HG03520 (cell line): ENCODE measurements around the gene RRM2.
"Not testable (repeated sequence)": the region's sequence is repeated elsewhere in the genome, so short reads cannot be mapped to it uniquely, and the experiment has no call there.

Experiments
- ATAC-seq: cut with Tn5 transposase; IDR thresholded peaks from one replicate; pipeline ENCODE4 v1.9.1; 2021; ENCODE audit warnings: mild to moderate bottlenecking, moderate library complexity; ENCODE audit not compliant: unreplicated experiment

RRM2 gene

DNA sequence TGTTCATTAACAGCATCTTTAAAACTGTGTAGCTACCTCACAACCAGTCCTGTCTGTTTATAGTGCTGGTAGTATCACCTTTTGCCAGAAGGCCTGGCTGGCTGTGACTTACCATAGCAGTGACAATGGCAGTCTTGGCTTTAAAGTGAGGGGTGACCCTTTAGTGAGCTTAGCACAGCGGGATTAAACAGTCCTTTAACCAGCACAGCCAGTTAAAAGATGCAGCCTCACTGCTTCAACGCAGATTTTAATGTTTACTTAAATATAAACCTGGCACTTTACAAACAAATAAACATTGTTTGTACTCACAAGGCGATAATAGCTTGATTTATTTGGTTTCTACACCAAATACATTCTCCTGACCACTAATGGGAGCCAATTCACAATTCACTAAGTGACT, 7.0 kb downstream of the RRM2 start:
- ATAC-seq, result no peak

DNA sequence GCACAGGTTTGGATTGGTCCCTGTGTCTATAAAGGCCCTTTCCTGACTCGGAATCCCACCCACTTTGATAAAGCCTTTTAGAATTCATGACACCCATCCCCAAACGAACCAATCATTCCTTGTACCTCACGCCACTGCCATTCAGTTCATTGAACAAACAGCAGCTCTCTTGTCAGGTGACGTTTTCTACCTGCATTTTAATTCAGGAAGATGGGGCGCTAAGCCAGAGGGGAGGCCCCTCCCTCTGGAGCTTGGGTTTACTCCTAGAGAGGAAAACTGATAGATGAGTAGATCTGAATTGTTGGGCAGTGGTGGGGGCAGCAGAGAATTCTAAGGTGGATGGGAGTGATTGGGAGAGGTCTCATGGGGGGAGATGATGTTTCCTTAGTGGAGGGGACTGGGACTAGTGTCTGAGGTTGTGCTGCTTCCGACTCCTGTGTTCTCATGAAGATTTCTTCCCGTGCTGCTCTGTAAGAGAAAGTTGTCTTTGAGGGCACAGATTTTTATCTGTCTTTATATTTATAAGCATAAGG, 9.6 kb downstream of the RRM2 start:
- no peak for ATAC-seq

GRCh38 chr2:10132596-10132995, 10.1 kb downstream of the RRM2 start:
- ATAC-seq, result no peak

DNA sequence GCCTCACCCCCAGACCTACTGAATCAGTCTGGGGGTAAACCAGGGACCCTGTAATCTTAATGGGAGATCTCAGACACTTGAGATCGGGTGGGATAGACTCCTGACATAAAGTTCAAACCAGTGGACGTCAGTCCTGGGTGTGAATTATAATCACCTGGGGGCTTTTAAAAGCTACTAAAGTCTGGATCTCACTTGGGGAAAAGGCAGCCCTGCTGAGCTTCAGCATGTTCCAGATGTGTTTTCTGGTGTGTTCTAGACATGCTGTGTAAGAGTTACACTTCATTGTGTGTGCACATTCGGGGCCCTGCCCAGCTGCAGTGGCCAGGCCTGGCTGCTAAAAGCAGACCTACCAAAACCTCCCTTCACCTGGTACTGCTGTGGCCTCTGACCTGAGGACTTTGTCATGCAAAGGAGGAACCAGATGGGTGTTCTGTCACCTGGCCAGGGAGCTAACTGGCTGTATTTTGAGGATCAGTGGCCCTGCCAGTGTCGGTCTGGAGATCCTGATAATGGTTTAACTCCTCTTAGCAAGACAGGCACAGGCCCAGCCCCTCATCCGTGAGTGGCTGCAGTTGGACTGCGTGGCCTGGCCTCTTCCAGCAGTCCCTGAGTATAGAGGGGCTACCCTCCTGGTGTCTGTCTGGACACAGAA, 10.6 kb downstream of the RRM2 start:
- no peak for ATAC-seq

DNA sequence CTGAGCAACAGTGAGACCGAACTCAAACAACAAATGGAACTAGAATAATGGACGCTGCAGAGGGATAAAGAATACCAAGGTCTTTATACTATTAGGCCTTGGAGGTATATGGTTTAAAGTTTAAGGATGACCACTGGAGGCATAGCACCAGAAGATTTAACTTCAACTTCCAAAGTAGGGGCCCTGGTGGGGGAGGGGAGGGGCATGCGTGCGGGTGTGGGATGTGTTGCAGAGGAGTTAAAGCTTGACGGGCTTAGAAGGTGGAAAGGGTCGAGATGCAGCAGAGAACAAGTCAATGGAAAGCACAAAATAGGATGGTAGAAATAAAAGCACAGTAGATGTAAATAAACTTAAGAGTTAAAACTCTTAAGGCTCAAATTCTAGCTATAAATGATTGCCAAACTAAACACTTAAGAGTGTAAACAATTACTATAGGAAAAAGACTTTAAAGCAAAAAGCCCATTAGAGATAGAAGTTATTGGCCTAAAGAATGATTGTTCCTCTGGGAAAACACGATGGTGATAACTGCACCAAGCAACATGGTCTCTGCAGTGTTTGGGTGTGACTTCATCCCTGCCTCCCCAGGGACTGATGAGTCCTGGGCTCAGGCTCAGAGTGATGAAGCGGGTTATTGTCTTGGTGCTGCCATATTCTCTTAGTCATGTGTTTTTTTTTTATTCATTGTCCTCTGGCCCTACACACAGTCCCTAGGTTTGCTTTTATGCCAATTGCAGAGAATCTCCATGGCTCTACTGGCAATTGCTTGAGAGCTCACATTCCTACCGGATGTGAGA, 13.0 kb downstream of the RRM2 start:
- ATAC-seq, result no peak

DNA sequence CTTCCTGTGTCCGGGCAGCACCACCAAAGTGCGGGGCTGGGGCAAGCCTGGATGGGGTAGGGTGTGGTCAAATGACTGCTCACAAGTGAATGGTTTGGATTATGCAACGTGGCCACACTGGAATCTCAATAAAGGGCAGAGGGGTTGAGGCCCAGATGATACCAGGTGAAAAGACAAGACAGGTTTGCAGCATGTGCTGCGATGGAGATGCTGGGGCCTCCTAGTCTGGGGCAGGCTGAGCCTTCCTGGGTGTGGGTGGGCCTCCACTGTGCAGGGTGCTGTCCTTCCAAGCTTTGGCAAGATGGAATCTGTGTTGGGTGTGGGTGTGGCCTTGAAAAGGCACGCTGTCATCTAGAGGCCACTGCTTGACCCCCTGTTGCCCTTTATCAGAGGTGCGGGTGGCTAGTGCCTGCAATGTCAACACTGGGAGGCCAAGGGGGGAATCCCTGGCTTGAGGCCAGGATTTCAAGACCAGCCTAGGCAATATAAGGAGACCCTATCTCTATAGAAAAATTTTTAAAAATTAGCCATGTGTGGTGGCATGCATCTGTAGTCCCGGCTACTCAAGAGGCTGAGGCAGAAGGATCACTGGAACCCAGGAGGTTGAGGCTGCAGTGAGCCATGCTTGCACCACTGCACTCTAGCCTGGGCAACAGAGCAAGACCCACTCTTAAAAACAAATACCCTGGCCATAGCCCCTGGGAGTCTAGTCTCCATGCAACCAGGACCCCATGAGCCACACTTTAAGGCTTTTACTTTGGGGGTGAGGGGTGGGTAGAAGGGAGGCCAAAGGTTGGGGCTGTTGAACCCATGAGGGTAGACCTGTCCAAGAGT, 13.8 kb downstream of the RRM2 start:
- no peak for ATAC-seq

GRCh38 chr2:10137053-10137843, 14.7 kb downstream of the RRM2 start:
- no peak for ATAC-seq

- ATAC-seq, result no peak
Measured at GRCh38 chr2:10139536-10139935, 17.0 kb downstream of the RRM2 start.

GRCh38 chr2:10140841-10141610, 18.5 kb downstream of the RRM2 start:
- no peak for ATAC-seq

GRCh38 chr2:10141736-10142639, 19.4 kb downstream of the RRM2 start:
- ATAC-seq, result no peak

DNA sequence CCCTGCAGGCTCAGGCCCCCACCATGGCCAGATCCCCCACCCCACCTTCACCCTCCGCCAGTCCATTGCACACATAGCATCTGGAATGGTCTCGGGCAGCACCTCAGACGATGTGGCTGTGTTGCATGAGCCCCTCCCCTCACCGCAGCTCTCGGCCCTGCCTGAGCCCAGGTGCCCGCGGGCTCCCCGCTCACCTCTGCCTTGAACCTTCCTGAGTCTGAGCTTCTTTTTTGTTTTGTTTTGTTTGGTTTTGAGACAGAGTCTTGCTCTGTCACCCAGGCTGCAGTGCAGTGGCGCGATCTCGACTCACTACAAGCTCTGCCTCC, 20.1 kb downstream of the RRM2 start:
- no peak for ATAC-seq

DNA sequence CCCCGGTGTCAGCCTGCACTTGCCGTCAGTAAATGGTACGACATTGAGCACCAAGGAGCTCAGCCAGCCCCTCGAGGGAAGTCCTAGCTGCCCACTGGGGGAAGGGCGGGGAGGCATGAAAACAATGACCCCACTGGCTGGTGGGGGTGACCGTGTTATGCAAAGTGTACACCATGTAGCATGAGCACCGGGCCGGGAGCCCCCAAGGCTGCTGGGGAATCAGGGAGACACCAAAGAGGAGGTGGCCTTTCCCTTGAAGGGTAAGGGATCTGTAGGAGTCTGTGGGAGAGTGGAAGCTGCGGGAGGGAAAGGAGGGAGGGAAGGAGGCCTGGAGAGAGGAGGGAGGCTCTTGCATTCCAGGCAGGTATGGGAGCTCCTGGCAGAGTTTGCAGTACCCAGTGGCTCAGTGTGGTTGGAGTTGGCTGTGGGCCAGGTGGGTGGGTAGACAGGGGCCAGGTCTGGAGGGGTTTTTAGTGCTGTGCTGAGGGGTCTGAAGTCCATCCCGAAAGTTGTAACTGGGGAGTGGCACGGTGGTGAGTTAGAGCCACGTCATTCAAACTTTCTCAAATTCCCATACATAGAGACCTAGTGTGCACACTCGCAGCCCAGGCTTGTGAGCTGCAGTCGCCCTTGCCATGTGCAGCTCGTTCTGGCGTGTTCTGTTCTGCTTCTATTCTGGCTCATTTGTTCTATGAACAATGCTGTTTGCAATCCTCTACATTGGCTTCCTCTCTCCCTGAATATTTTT, 22.4 kb downstream of the RRM2 start:
- no peak for ATAC-seq

GRCh38 chr2:10145519-10146357, 23.2 kb downstream of the RRM2 start:
- ATAC-seq, result no peak

DNA sequence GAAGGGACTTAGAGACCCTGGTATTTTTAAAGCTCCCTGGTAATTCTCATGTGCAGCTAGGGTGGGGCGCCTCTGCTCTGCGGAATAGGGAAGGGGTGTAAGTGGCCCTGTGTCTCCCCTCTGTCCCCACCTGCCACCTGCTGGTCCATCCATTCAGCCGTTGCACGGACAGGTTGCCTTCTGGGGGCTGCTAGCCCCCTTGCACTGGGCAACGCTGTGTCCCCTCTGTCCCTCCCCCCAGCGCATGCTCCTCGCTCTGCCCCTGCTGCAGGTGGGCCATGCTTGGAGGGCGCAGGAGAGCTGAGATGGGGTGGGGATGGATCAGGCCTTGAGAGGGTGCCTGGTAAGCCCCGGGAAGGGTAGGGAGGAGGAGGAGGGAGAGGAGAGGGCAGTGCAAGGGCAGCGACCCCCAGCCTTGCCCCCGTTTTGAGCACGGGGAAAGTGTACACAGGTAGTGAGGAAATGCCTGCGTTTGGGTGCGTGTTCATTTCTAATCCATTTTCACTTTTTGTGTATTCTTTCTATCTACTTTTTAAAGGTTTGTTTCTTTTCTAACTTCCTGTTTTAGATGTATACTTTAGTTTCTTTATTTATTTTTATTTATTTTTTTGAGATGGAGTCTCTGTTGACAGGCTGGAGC, 23.9 kb downstream of the RRM2 start:
- no peak for ATAC-seq

DNA sequence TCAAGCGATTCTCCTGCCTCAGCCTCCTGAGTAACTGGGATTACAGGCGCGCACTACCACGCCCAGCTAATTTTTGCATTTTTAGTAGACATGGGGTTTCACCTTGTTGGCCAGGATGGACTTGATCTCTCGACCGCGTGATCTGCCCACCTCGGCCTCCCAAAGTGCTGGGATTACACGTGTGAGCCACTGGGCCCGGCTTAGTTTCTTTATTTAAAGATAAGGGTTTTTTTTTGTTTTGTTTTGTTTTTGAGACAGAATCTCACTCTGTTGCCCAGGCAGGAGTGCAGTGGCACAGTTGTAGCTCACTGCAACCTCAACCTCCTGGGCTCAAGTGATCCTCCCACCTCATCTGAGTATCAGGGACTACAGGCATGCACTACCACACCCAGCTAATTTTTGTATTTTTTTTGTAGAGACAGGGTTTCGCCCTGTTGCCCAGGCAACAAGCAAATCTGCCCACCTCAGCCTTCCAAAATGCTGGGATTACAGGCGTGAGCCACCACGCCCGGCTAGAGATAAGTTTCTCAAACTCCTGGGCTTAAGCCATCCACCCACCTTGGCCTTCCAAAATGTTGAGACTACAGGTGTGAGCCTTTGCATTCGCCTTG, 24.6 kb downstream of the RRM2 start:
- not testable (repeated sequence) for ATAC-seq

DNA sequence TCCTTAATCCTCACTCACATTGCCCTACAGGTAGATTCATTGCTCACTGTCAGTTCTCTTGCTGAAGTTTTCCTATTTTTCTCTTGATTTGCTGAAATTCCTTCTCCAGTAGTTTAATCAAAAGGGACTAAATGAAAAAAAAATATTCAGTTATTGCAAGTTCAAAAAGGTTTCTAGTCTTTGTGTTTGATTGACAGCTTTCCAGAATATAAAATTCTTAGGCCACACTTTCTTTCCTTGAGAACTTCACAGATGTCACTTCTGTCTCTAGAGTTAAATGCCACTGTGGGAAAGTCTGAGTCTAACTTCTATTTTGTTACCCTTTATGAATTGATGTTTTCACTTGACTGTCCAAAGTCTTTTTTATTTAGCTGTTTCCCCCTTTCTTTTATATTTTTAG, 25.7 kb downstream of the RRM2 start:
- no peak for ATAC-seq

- no peak for ATAC-seq
Measured at GRCh38 chr2:10149635-10150034, 27.1 kb downstream of the RRM2 start.
